AG08395 (cell line): ENCODE measurements around the gene CDH23.
A peak's percentile ranks its signal among the peaks of the same experiment; 100 is the strongest.

ENCODE experiments used
- DNase-seq: peaks from one replicate; pipeline ENCODE4 v3.0.0; 2012; ENCODE audit warnings: mixed read lengths, low spot score

Gene CDH23

GRCh38 chr10:71467161-71467560 lies 70.4 kb downstream of the CDH23 start:
- no peak for DNase-seq

- no peak for DNase-seq
Observed at GRCh38 chr10:71467569-71468362, 71.0 kb downstream of the CDH23 start.

- DNase-seq = no peak
Observed at GRCh38 chr10:71468363-71469094, 71.8 kb downstream of the CDH23 start.

- no peak for DNase-seq
Observed at GRCh38 chr10:71471006-71471405, 74.3 kb downstream of the CDH23 start.

- no peak for DNase-seq
Observed at GRCh38 chr10:71471957-71472365, 75.2 kb downstream of the CDH23 start.

- DNase-seq = no peak
Observed at GRCh38 chr10:71472466-71472865, 75.7 kb downstream of the CDH23 start.

GRCh38 chr10:71472912-71473311 lies 76.2 kb downstream of the CDH23 start:
- DNase-seq = no peak

- DNase-seq = no peak
Observed at GRCh38 chr10:71473671-71474599, 77.2 kb downstream of the CDH23 start.

GRCh38 chr10:71474702-71475242 lies 78.1 kb downstream of the CDH23 start:
- DNase-seq = no peak

- DNase-seq = no peak
Observed at GRCh38 chr10:71475243-71475871, 78.6 kb downstream of the CDH23 start.

GRCh38 chr10:71476228-71477011 lies 79.7 kb downstream of the CDH23 start:
- peak; percentile 8 for DNase-seq

GRCh38 chr10:71478173-71478572 lies 81.5 kb downstream of the CDH23 start:
- no peak for DNase-seq

GRCh38 chr10:71478813-71479365 lies 82.2 kb downstream of the CDH23 start:
- DNase-seq = no peak

- no peak for DNase-seq
Observed at GRCh38 chr10:71479831-71480230, 83.1 kb downstream of the CDH23 start.

- no peak for DNase-seq
Observed at GRCh38 chr10:71480662-71481061, 83.9 kb downstream of the CDH23 start.

GRCh38 chr10:71481746-71482410 lies 85.2 kb downstream of the CDH23 start:
- DNase-seq = no peak

- no peak for DNase-seq
Observed at GRCh38 chr10:71482620-71483019, 85.9 kb downstream of the CDH23 start.

- DNase-seq = no peak
Observed at GRCh38 chr10:71483135-71483534, 86.4 kb downstream of the CDH23 start.

GRCh38 chr10:71483885-71484751 lies 87.4 kb downstream of the CDH23 start:
- no peak for DNase-seq
